ENCODE measurements around the gene NPC1.

Gene NPC1

DNA sequence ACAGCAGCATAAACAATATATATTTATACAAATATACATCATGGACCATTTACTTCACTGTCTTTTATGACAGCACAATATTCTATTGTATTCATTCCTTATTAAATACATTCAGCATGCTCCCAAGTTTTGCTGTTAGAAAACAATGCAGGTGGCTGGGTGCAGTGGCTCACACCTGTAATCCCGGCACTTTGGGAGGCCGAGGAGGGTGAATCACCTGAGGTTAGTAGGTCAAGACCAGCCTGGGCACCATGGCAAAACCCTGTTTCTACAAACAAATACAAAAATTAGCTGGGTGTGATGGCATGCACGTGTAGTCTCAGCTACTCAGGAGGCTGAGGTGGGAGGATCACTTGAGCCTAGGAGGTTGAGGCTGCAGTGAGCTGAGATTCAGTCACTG lies 39.0 kb downstream of the NPC1 start:
- H3K4me1 ChIP-seq (ENCODE audit: insufficient read depth, low read length): no peaks in the 10 kb centered on the region
- H3K27me3 ChIP-seq (ENCODE audit: insufficient read depth, low read length): no peaks in the 10 kb centered on the region
- H3K36me3 ChIP-seq (ENCODE audit: insufficient read depth, low read length): peaks cover 89% of the 10 kb centered on the region

DNA sequence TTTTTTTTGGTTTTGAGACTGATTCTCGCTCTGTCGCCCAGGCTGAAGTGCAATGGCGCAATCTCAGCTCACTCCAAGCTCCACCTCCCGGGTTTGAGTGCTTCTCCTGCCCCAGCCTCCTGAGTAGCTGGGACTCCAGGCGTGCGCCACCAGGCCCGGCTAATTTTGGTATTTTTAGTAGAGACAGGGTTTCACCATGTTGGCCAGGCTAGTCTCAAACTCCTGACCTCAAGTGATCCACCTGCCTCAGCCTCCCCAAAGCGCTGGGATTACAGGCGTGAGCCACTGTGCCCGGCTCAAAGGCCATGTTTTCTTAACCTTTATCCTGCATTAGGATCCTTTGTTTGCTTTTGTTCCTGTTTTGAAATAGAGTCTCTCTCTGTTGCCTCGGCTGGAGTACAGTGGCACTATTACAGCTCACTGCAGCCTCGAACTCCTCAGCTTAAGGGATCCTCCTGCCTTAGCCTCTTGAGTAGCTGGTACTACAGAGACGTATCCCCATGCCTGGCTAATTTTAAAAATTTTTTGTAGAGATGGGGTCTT lies 41.0 kb downstream of the NPC1 start:
- Histone ChIP-seq H3K36me3 (ENCODE audit: insufficient read depth, low read length) (peaks cover 92% of the 10 kb centered on the region), H3K9ac (ENCODE audit: low read depth, low read length) (no peak overlapping the region), H3K9me3 (ENCODE audit: insufficient read depth, low read depth, low read length) (no peaks in the 10 kb centered on the region), H3K4me1 (ENCODE audit: insufficient read depth, low read length) (no peaks in the 10 kb centered on the region), H3K27me3 (ENCODE audit: insufficient read depth, low read length) (no peaks in the 10 kb centered on the region), H3K27ac (ENCODE audit: low read depth, low read length) (no peak overlapping the region), H3K4me3 (ENCODE audit: low read length) (no peak overlapping the region)
- WGBS: 97% methylated on average over 13 of the region's 13 CpGs

More for the DNA sequence above, 39.0 kb downstream of the NPC1 start:
- H3K27ac ChIP-seq (ENCODE audit: low read depth, low read length): no peak overlapping the region
- 96% methylated on average over 3 of the region's 3 CpGs for WGBS
- no peak overlapping the region for H3K9ac ChIP-seq (ENCODE audit: low read depth, low read length)
- no peaks in the 10 kb centered on the region for H3K9me3 ChIP-seq (ENCODE audit: insufficient read depth, low read depth, low read length)
- H3K4me3 ChIP-seq (ENCODE audit: low read length): no peak overlapping the region

DNA sequence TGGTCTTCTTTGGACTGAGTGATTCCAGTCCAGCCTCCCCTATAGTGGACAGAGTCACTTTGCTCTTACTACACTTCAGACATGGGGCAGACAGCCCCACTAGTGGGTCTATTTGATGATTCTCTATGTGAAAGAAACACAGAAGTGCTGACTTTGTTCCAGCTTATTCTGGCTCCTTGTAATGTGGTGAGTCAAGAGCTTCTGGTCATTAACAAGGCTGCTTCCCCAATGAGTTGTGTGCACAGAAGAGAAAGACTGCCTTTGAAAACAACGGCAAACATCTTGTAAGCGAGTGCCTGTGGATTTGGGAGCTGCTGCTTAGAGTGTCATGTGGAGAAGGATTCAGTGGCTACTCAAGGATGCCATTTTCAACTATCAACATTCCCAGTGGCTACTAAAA lies 43.8 kb downstream of the NPC1 start:
- H3K36me3 ChIP-seq (ENCODE audit: insufficient read depth, low read length): peaks cover 98% of the 10 kb centered on the region
- no peaks in the 10 kb centered on the region for H3K9me3 ChIP-seq (ENCODE audit: insufficient read depth, low read depth, low read length)
- H3K27me3 ChIP-seq (ENCODE audit: insufficient read depth, low read length): no peaks in the 10 kb centered on the region
- H3K27ac ChIP-seq (ENCODE audit: low read depth, low read length): no peak overlapping the region
- WGBS: 88% methylated on average over 2 of the region's 2 CpGs
- H3K9ac ChIP-seq (ENCODE audit: low read depth, low read length): no peak overlapping the region
- no peak overlapping the region for H3K4me3 ChIP-seq (ENCODE audit: low read length)
- no peaks in the 10 kb centered on the region for H3K4me1 ChIP-seq (ENCODE audit: insufficient read depth, low read length)

DNA sequence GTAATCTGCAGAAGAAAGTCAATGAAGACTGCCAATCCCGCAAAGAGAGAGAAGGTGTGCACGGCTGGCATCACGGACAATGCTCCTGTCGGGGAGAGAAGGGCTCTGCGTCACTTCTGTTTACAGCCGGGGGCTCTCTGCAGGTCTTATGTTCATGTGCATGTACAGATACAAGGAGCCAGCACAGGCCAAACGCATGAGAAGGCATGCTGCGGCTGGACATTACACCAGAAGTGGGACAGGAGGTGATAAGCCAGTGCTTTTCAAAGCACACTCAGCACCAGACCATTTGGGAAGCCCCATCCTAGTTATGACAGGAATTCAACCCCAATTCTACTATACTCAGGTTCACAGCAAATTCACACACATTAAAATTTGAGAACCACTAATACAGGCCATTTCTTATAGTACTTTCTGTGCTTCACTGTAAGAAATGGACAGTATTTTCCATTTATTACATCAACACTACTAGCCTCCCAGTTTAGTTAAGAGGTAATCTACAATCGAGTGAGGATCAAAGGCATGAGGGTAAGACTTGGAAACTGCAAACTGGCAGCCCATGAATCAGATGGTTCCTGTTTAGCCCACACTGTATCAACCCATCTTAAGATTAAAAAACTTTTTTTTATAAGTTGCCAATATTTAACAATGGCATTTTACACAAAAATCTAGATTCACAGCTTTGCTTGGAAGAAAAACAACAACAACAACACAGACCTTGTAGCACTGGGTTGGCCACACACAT lies 44.8 kb downstream of the NPC1 start:
- Histone ChIP-seq H3K9ac (ENCODE audit: low read depth, low read length) (no peak overlapping the region), H3K4me1 (ENCODE audit: insufficient read depth, low read length) (no peaks in the 10 kb centered on the region), H3K27ac (ENCODE audit: low read depth, low read length) (no peak overlapping the region), H3K9me3 (ENCODE audit: insufficient read depth, low read depth, low read length) (no peaks in the 10 kb centered on the region), H3K4me3 (ENCODE audit: low read length) (no peak overlapping the region), H3K27me3 (ENCODE audit: insufficient read depth, low read length) (no peaks in the 10 kb centered on the region), H3K36me3 (ENCODE audit: insufficient read depth, low read length) (peaks cover 97% of the 10 kb centered on the region)
- WGBS: 91% methylated on average over 9 of the region's 9 CpGs

DNA sequence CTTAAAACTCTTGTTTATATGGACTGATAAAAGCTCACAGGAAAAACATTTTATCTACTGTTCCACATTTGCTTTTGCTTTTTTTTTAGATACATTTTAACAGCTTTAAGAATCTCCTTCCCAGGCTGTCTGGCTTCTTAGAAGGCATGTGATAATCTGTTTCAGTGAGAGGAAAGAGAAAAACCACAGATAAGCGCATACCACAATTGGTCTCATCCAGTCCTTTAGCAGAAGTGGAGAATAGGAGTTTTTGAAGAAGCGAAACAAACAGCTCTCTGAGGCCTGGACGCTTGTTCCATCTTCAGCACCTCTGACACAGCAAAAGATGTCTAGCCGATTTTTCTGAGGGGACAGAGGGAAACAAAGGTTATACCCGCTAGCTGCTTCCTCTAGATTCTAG lies 45.4 kb downstream of the NPC1 start:
- Histone ChIP-seq H3K36me3 (ENCODE audit: insufficient read depth, low read length) (peaks cover 98% of the 10 kb centered on the region), H3K4me1 (ENCODE audit: insufficient read depth, low read length) (no peaks in the 10 kb centered on the region), H3K27ac (ENCODE audit: low read depth, low read length) (no peak overlapping the region), H3K27me3 (ENCODE audit: insufficient read depth, low read length) (no peaks in the 10 kb centered on the region), H3K4me3 (ENCODE audit: low read length) (no peak overlapping the region), H3K9ac (ENCODE audit: low read depth, low read length) (no peak overlapping the region), H3K9me3 (ENCODE audit: insufficient read depth, low read depth, low read length) (no peaks in the 10 kb centered on the region)
- WGBS: 96% methylated on average over 5 of the region's 5 CpGs

DNA sequence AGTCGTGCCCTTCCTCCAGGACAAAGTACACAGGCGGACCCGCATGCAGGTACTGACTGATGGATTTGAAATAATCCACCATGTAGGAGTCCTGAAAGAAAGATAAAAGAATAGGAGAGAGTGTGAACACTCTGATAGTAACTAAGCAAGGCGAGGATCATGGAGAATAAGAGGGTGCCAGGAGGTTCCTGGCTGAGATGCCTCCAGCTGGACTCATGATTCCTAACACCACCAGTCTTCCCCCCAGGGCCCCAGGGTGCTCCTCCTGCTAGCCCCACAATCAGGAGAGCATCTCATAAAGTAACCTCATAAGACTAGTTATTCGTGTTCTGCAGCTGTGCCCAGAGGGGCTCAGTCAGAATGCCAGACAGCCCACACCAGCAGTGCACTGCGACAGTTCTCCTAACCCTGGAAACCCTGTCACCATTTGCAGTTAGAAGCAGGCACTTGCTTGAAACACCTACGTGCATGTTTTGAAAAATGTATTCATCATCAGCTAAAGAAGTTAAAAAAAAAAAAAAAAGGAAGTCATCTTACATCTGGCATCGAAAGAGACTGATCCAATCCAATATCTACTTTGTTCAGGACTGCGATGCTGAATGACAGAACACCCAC lies 46.3 kb downstream of the NPC1 start:
- 96% methylated on average over 9 of the region's 9 CpGs for WGBS
- Histone ChIP-seq H3K9me3 (ENCODE audit: insufficient read depth, low read depth, low read length) (no peaks in the 10 kb centered on the region), H3K27ac (ENCODE audit: low read depth, low read length) (no peak overlapping the region), H3K27me3 (ENCODE audit: insufficient read depth, low read length) (no peaks in the 10 kb centered on the region), H3K36me3 (ENCODE audit: insufficient read depth, low read length) (peaks cover 98% of the 10 kb centered on the region), H3K9ac (ENCODE audit: low read depth, low read length) (no peak overlapping the region), H3K4me3 (ENCODE audit: low read length) (no peak overlapping the region), H3K4me1 (ENCODE audit: insufficient read depth, low read length) (no peaks in the 10 kb centered on the region)

DNA sequence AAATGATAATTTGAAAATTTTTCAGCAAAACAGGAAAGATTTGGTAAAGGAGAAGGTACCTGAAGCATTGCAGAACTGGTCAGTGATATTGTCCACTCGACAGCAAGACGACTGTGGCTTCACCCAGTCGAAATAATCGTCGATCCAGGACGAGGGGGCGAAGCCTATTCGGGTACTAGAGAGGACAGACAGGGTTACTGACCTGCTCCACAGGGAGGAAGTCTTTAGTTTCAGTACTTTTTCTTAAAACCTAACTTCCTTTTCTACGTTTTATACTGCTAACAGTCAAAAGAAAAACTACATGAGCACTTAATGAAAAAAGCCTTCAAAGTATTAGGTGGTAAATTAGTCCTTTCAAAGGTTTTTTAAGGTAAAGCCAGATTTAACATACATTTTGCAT lies 47.0 kb downstream of the NPC1 start:
- no peak overlapping the region for H3K4me3 ChIP-seq (ENCODE audit: low read length)
- H3K9me3 ChIP-seq (ENCODE audit: insufficient read depth, low read depth, low read length): no peaks in the 10 kb centered on the region
- no peak overlapping the region for H3K27ac ChIP-seq (ENCODE audit: low read depth, low read length)
- no peaks in the 10 kb centered on the region for H3K4me1 ChIP-seq (ENCODE audit: insufficient read depth, low read length)
- H3K9ac ChIP-seq (ENCODE audit: low read depth, low read length): no peak overlapping the region
- peaks cover 98% of the 10 kb centered on the region for H3K36me3 ChIP-seq (ENCODE audit: insufficient read depth, low read length)
- 92% methylated on average over 9 of the region's 9 CpGs for WGBS
- H3K27me3 ChIP-seq (ENCODE audit: insufficient read depth, low read length): no peaks in the 10 kb centered on the region

DNA sequence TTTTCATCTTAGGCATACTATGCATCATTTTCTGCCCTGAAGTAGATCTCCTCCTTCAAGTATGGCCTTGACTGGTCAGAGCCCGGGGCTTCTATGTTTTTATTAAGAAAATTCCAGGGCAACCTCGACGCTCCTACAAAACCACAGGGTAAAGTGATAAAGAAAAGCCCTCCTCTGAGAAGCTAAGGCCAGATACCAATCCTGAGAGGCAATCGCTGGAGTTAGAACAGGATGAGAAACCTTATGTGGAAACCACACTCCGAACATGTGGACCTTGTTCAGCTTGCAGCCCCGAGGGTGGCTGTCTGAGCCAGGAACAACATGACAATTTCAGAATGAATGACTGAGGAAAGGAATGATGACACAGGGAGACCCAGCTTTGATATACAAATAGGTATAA lies 47.4 kb downstream of the NPC1 start:
- Histone ChIP-seq H3K36me3 (ENCODE audit: insufficient read depth, low read length) (peaks cover 98% of the 10 kb centered on the region), H3K27ac (ENCODE audit: low read depth, low read length) (no peak overlapping the region), H3K4me1 (ENCODE audit: insufficient read depth, low read length) (no peaks in the 10 kb centered on the region), H3K27me3 (ENCODE audit: insufficient read depth, low read length) (no peaks in the 10 kb centered on the region), H3K4me3 (ENCODE audit: low read length) (no peak overlapping the region), H3K9me3 (ENCODE audit: insufficient read depth, low read depth, low read length) (no peaks in the 10 kb centered on the region), H3K9ac (ENCODE audit: low read depth, low read length) (no peak overlapping the region)
- WGBS: 94% methylated on average over 6 of the region's 6 CpGs

DNA sequence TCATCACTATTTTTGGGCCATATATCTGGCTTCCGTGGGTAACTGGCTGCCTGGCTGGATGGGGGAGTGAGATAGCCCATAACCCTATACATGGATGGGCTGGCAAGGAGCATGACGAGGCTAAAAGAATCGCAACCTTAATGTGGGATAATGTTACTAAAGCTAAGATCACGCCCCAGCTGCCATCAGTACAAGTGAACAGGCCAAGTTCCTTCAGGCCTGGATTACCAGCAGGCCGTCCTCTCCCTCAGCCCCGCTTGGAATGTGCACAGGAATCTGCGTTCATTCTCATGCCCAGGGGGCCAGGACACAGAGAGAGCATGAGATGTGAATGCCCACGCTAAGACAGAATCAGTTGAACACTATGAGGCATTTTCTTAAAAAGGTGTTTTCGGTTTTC lies 48.3 kb downstream of the NPC1 start:
- Histone ChIP-seq H3K27me3 (ENCODE audit: insufficient read depth, low read length) (no peaks in the 10 kb centered on the region), H3K9ac (ENCODE audit: low read depth, low read length) (no peak overlapping the region), H3K36me3 (ENCODE audit: insufficient read depth, low read length) (peaks cover 98% of the 10 kb centered on the region), H3K4me1 (ENCODE audit: insufficient read depth, low read length) (no peaks in the 10 kb centered on the region), H3K4me3 (ENCODE audit: low read length) (no peak overlapping the region), H3K9me3 (ENCODE audit: insufficient read depth, low read depth, low read length) (no peaks in the 10 kb centered on the region), H3K27ac (ENCODE audit: low read depth, low read length) (no peak overlapping the region)
- WGBS: 95% methylated on average over 9 of the region's 9 CpGs

DNA sequence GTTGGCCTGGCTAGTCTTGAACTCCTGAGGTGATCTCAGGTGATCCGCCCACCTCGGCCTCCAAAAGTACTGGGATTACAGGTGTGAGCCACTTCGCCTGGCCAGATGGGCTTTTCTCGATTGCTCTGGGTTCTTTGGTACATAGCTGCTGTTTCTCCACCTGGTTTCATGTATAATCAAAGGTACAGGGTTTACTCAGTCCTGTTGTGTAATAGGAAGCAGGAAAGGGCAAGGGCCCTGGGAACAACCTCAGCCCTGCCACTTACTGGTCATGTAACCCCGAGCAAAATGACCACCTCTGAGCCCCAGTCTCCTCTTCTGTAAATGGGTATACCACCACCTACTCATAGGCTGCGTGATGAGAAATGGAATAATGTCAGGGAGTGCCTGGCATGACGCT lies 49.0 kb downstream of the NPC1 start:
- WGBS: 94% methylated on average over 7 of the region's 7 CpGs
- peaks cover 99% of the 10 kb centered on the region for H3K36me3 ChIP-seq (ENCODE audit: insufficient read depth, low read length)
- no peak overlapping the region for H3K27ac ChIP-seq (ENCODE audit: low read depth, low read length)
- no peaks in the 10 kb centered on the region for H3K27me3 ChIP-seq (ENCODE audit: insufficient read depth, low read length)
- no peak overlapping the region for H3K4me3 ChIP-seq (ENCODE audit: low read length)
- H3K9ac ChIP-seq (ENCODE audit: low read depth, low read length): no peak overlapping the region
- no peaks in the 10 kb centered on the region for H3K9me3 ChIP-seq (ENCODE audit: insufficient read depth, low read depth, low read length)
- H3K4me1 ChIP-seq (ENCODE audit: insufficient read depth, low read length): no peaks in the 10 kb centered on the region

DNA sequence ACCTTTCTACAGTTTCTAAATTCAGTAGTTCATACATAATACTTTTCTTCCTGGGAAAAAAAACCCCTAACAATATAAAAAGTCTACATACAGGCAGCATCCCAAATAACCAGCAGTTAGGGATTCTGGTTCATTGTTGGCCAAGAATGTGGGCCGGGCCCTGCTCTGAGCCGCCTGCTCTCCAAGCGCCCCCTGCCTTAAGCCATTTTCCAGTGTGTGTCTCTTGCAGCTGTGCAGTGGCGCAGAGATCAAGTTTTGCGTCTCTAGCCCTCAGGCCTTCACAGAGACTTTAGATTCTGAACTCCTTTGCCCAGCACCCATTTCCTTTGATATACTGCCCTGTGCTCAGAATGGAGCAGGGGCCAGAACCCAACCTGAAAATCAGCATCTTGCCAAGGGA lies 50.1 kb downstream of the NPC1 start:
- H3K9ac ChIP-seq (ENCODE audit: low read depth, low read length): no peak overlapping the region
- peaks cover 99% of the 10 kb centered on the region for H3K36me3 ChIP-seq (ENCODE audit: insufficient read depth, low read length)
- no peak overlapping the region for H3K4me3 ChIP-seq (ENCODE audit: low read length)
- H3K27ac ChIP-seq (ENCODE audit: low read depth, low read length): no peak overlapping the region
- no peaks in the 10 kb centered on the region for H3K4me1 ChIP-seq (ENCODE audit: insufficient read depth, low read length)
- H3K9me3 ChIP-seq (ENCODE audit: insufficient read depth, low read depth, low read length): no peaks in the 10 kb centered on the region
- WGBS: 92% methylated on average over 5 of the region's 5 CpGs
- H3K27me3 ChIP-seq (ENCODE audit: insufficient read depth, low read length): no peaks in the 10 kb centered on the region

Measured in HUES64 (cell line).